Urinary bladder (tissue), 4 donors: Measurements from ENCODE around the gene CHST8. TPM values are rescaled to one million over a fixed set of nuclear protein-coding genes. Genes with fewer than 3 reads are reported as not detected.

Experiments
- DNase-seq: peaks from one replicate; pipeline ENCODE4 v3.0.0-alpha.2; 2015; ENCODE audit errors: extremely low spot score
- H3K27ac ChIP-seq: one replicate; pipeline ENCODE4 v1.5.1; 2013; ENCODE audit warnings: low read depth, mild to moderate bottlenecking, moderate library complexity
- H3K36me3 ChIP-seq: one replicate; pipeline ENCODE4 v1.6.1; 2013; ENCODE audit warnings: mild to moderate bottlenecking, moderate library complexity; ENCODE audit not compliant: insufficient read depth
- H3K4me1 ChIP-seq: one replicate; pipeline ENCODE4 v1.6.1; 2013; ENCODE audit warnings: mild to moderate bottlenecking, moderate library complexity; ENCODE audit not compliant: insufficient read depth
- H3K4me3 ChIP-seq: one replicate; pipeline ENCODE4 v1.5.1; 2013; ENCODE audit warnings: low read depth, low read length
- WGBS: extraction: QIAGEN DNeasy Blood & Tissue Kit; methylation state at CpG from one replicate; pipeline ENCODE4 v1.1.7; 2013; 5-methylcytosine and 5-hydroxymethylcytosine counted together
- polyA plus RNA-seq: library from polyadenylated mRNA; stranded (reverse); fragments of 200-250 nt; gene quantifications from one replicate; pipeline ENCODE4 v1.2.3, GENCODE V29; 2013
- total RNA-seq: library from RNA; depleted of rRNA; stranded (reverse); fragments of >200 nt; gene quantifications from one replicate; pipeline ENCODE4 v1.2.3, GENCODE V29; 2014
- donor health status: healthy with polysubstance abuse.
- donor health status: healthy.

Gene CHST8
- total RNA-seq (0.69 TPM), polyA plus RNA-seq (0.73 TPM)

GRCh38 chr19:33621811-33622504 is at the start of gene CHST8:
CHST8 (plus strand) TSS chr19:33621953; CDS start chr19:33689262, 67,309 bp downstream.
- Histone ChIP-seq H3K36me3 (no peaks in the 10 kb centered on the region), H3K27ac (no peak within 1 kb of the TSS), H3K4me1 (no peaks in the 10 kb centered on the region), H3K4me3 (peak within 1 kb of the TSS; percentile 36)
- no peak for DNase-seq
- under 1% methylated on average over 96 of the region's 96 CpGs for WGBS

GRCh38 chr19:33572929-33573328 is 48.8 kb upstream of the CHST8 start:
- WGBS: 79% methylated on average over 2 of the region's 2 CpGs
- Histone ChIP-seq H3K4me1 (no peaks in the 10 kb centered on the region), H3K4me3 (no peak overlapping the region), H3K27ac (no peak overlapping the region), H3K36me3 (no peaks in the 10 kb centered on the region)
- DNase-seq: no peak

GRCh38 chr19:33574824-33575223 is 46.9 kb upstream of the CHST8 start:
- Histone ChIP-seq H3K36me3 (no peaks in the 10 kb centered on the region), H3K27ac (no peak overlapping the region), H3K4me3 (no peak overlapping the region), H3K4me1 (no peaks in the 10 kb centered on the region)
- WGBS: 90% methylated on average over 1 of the region's 1 CpG
- DNase-seq: no peak

- Histone ChIP-seq H3K4me1 (no peaks in the 10 kb centered on the region), H3K4me3 (no peak overlapping the region), H3K27ac (no peak overlapping the region), H3K36me3 (no peaks in the 10 kb centered on the region)
- no peak for DNase-seq
- 82% methylated on average over 3 of the region's 3 CpGs for WGBS
Observed at GRCh38 chr19:33578697-33579096, 43.1 kb upstream of the CHST8 start.

GRCh38 chr19:33580026-33580644 is 41.6 kb upstream of the CHST8 start:
- DNase-seq: no peak

GRCh38 chr19:33580645-33581037 is 41.1 kb upstream of the CHST8 start:
- no peak for DNase-seq
- H3K4me1 ChIP-seq: no peaks in the 10 kb centered on the region
- no peak overlapping the region for H3K27ac ChIP-seq
- no peak overlapping the region for H3K4me3 ChIP-seq
- 44% methylated on average over 8 of the region's 8 CpGs for WGBS
- H3K36me3 ChIP-seq: no peaks in the 10 kb centered on the region

More at GRCh38 chr19:33580026-33580644, 41.6 kb upstream of the CHST8 start:
- no peaks in the 10 kb centered on the region for H3K4me1 ChIP-seq
- no peak overlapping the region for H3K27ac ChIP-seq
- H3K36me3 ChIP-seq: no peaks in the 10 kb centered on the region
- 41% methylated on average over 10 of the region's 10 CpGs for WGBS
- H3K4me3 ChIP-seq: no peak overlapping the region

GRCh38 chr19:33582914-33583313 is 38.8 kb upstream of the CHST8 start:
- no peaks in the 10 kb centered on the region for H3K36me3 ChIP-seq
- WGBS: 58% methylated on average over 4 of the region's 4 CpGs
- no peak overlapping the region for H3K27ac ChIP-seq
- DNase-seq: no peak
- H3K4me3 ChIP-seq: no peak overlapping the region
- no peaks in the 10 kb centered on the region for H3K4me1 ChIP-seq

- no peaks in the 10 kb centered on the region for H3K36me3 ChIP-seq
- H3K27ac ChIP-seq: no peak overlapping the region
- H3K4me3 ChIP-seq: no peak overlapping the region
- 72% methylated on average over 2 of the region's 2 CpGs for WGBS
- no peak for DNase-seq
- H3K4me1 ChIP-seq: no peaks in the 10 kb centered on the region
Observed at GRCh38 chr19:33587150-33587549, 34.6 kb upstream of the CHST8 start.

- Histone ChIP-seq H3K27ac (no peak overlapping the region), H3K4me1 (no peaks in the 10 kb centered on the region), H3K36me3 (no peaks in the 10 kb centered on the region), H3K4me3 (no peak overlapping the region)
- DNase-seq: no peak
- 61% methylated on average over 1 of the region's 1 CpG for WGBS
Observed at GRCh38 chr19:33590224-33590623, 31.5 kb upstream of the CHST8 start.

- WGBS: 45% methylated on average over 1 of the region's 1 CpG
- Histone ChIP-seq H3K4me1 (no peaks in the 10 kb centered on the region), H3K36me3 (no peaks in the 10 kb centered on the region), H3K27ac (no peak overlapping the region), H3K4me3 (no peak overlapping the region)
- no peak for DNase-seq
Observed at GRCh38 chr19:33595783-33596182, 26.0 kb upstream of the CHST8 start.

GRCh38 chr19:33601583-33601982 is 20.2 kb upstream of the CHST8 start:
- WGBS: 93% methylated on average over 2 of the region's 2 CpGs
- Histone ChIP-seq H3K27ac (no peak overlapping the region), H3K36me3 (no peaks in the 10 kb centered on the region), H3K4me3 (no peak overlapping the region), H3K4me1 (no peaks in the 10 kb centered on the region)
- no peak for DNase-seq

GRCh38 chr19:33602576-33603204 is 19.1 kb upstream of the CHST8 start:
- H3K27ac ChIP-seq: no peak overlapping the region
- H3K4me1 ChIP-seq: no peaks in the 10 kb centered on the region
- H3K36me3 ChIP-seq: no peaks in the 10 kb centered on the region
- WGBS: 85% methylated on average over 16 of the region's 16 CpGs
- no peak for DNase-seq
- no peak overlapping the region for H3K4me3 ChIP-seq

- H3K36me3 ChIP-seq: no peaks in the 10 kb centered on the region
- DNase-seq: no peak
- H3K4me3 ChIP-seq: no peak overlapping the region
- no peak overlapping the region for H3K27ac ChIP-seq
- no peaks in the 10 kb centered on the region for H3K4me1 ChIP-seq
- 77% methylated on average over 6 of the region's 6 CpGs for WGBS
Observed at GRCh38 chr19:33603377-33603776, 18.4 kb upstream of the CHST8 start.

GRCh38 chr19:33604651-33605050 is 17.1 kb upstream of the CHST8 start:
- no peaks in the 10 kb centered on the region for H3K4me1 ChIP-seq

More at GRCh38 chr19:33604651-33605050, 17.1 kb upstream of the CHST8 start:
- 74% methylated on average over 5 of the region's 5 CpGs for WGBS
- Histone ChIP-seq H3K36me3 (no peaks in the 10 kb centered on the region), H3K4me3 (no peak overlapping the region), H3K27ac (no peak overlapping the region)
- no peak for DNase-seq
